Activated CD4-positive, alpha-beta T cell treated with anti-CD3 and anti-CD28 coated beads, Interleukin-2, amount 50 U/mL, for 1 hour (primary cell): ENCODE measurements around the gene RAC2.

Experiments
- DNase-seq: peaks from one replicate; pipeline ENCODE4 v3.0.0-alpha.2; 2020

RAC2 gene

GRCh38 chr22:37244114-37244921, at the start of gene RAC2:
Gene RAC2, minus strand, starts transcription at chr22:37244269. Its CDS starts 121 bp downstream, at chr22:37244148.
- peak; percentile 88 for DNase-seq

DNA sequence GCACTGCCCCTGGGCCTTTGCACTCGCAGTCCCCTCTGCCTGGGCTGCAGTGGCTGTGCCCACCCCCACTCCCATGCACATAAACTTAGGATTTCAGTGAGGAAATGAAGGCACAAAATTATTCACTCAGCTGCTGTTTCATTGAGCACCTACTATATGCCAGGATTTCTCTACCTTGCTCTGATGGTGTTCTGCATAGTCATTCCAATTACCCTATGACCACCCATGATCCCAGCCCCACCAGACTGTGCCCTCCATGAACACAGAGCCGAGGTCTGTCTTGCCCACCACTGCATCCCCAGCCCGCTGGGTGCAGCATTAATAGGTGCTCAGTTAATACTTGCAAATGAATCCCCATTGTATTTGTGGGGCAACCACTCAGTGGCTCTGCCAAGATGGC, 49.1 kb upstream of the RAC2 start:
- DNase-seq = no peak

DNA sequence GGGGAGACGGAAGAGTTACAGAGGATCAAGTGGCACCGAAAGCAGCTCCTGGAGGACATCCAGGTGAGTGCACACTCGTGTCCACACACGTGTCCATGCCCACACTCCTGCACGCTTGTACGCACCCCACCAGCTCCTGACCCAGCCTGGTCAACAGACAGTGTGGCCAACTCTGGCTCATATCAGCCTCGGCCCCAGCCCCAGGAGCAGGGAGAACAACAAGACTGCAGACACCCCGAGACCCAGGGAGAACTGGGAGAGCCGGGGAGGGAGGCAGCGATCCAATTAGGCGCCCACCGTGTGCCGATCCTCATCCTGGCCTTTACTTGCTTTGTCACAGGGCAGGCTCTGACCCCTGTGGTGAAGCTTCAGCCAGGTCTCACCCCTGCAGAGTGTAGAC, 48.6 kb upstream of the RAC2 start:
- no peak for DNase-seq

GRCh38 chr22:37291559-37292298, 47.7 kb upstream of the RAC2 start:
- no peak for DNase-seq

GRCh38 chr22:37290737-37291136, 46.7 kb upstream of the RAC2 start:
- DNase-seq = no peak

GRCh38 chr22:37289156-37289735, 45.2 kb upstream of the RAC2 start:
- DNase-seq = no peak

DNA sequence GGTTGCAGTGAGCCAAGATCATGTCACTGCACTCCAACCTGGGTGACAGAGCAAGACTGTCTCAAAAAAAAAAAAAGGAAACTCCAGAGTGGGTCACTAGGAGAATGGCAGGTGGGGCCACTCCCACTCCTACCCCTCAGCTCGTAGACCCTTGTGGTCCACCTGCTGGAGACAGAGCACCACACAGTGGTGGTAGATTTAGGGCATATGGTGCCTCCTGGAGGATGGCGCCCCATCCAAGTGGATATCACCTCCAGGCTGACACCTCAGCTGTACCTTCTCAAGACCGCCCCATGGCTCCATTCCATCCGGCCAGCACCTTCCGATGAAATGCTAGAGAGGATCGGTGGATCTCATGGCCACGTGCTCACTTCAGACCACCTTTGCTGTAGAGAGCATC, 44.5 kb upstream of the RAC2 start:
- DNase-seq = no peak

DNA sequence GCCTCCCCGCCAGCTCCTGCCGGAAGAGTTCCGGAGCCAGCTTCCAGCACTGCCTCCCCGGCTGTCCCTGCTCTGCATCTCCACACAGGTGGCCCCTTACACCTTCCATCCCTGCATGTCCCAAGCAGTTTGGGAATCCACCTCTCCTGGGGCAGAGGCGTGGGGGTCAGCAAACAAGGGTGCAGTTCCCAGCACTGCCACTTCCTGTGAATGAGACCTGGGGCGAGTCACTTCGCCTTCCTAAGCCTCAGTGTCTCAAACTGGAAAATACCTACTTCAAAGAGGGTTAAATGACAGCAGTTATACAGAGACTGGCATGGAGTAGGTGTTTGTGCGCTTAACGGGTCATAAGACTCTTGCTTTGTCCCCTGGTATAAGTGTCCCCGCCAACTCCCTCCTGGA, 43.5 kb upstream of the RAC2 start:
- no peak for DNase-seq

GRCh38 chr22:37285937-37286336, 41.9 kb upstream of the RAC2 start:
- no peak for DNase-seq

DNA sequence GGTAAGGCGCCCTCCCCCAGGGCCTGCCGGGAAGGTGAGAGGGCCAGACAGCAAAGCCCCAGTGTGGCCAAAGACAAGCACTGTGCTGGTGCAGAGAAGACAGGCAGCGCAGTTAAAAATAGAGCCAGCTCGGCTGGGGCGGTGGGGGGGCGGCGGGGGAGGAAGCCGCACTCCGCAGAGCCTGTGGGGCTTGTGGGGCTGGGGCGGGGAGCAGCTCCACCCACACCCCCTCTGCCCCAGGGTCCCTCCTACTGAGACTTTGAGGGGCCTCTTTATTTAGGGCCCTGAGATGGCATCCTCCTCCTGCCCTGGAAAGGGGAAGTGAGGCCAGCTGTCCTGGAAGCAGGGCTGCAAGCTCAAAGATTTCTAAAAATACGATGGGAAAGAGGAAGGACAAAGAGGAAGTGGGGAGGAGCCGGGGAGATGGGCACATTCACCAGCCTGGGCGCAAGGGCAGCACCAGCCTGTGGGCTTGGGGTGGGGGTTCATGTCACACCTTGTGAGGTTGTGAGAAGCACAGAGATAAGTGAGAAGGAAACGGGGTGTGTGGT, 40.8 kb upstream of the RAC2 start:
- peak; percentile 43 for DNase-seq

DNA sequence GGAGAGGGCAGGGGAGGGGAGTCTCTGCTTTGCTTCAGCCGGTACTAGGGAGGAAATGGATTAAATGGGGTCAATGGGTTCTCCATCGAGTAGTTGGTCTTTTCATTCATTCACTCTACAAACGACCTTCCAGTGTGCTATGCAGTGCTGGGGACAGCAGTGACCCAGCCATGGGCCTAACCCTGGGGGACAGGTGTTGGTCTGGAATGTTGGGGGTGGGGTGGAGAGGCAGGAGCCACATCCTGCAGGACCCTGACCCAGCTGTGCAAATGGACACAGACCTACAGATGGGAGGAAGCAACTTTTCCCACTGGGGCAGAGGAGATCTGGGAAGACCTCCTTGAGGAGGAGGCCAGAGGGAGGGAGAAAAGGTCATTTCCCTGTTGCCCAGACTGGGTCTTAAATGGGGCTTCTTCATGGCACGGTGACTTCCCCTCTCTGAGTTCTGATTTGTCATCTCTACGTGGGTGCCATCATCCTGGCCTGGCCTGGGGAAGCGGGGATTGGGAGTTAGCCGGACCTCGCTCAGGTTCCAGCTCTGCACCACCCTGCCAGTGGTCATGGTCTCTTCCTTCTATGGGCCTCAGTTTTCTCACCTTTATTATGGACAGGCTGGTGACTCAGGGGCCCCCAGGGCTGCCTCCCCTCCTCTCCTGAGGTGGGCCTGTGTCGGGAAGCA, 40.2 kb upstream of the RAC2 start:
- no peak for DNase-seq

- peak; percentile 49 for DNase-seq
Observed at GRCh38 chr22:37283393-37283937, 39.4 kb upstream of the RAC2 start.

DNA sequence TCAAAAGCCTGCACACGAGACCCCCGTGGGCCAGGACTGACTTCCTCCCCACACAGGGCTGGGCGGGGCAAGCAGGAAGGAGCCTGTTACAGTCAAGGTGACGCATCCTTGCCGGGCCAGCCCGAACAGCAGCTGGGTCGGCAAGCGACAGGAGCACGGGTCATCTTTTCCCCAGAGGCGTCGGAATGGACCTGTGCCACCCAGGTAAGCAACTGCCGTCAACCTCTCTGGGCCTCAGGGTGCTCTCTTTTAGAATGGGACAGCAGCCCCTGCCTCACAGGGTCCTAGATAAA, 38.3 kb upstream of the RAC2 start, which contains the start of gene CYTH4:
TSS of gene CYTH4 (plus strand) at position 124 of the 293 bp plus-strand sequence. CDS start at position 186, 62 bp downstream.
- peak; percentile 81 for DNase-seq

DNA sequence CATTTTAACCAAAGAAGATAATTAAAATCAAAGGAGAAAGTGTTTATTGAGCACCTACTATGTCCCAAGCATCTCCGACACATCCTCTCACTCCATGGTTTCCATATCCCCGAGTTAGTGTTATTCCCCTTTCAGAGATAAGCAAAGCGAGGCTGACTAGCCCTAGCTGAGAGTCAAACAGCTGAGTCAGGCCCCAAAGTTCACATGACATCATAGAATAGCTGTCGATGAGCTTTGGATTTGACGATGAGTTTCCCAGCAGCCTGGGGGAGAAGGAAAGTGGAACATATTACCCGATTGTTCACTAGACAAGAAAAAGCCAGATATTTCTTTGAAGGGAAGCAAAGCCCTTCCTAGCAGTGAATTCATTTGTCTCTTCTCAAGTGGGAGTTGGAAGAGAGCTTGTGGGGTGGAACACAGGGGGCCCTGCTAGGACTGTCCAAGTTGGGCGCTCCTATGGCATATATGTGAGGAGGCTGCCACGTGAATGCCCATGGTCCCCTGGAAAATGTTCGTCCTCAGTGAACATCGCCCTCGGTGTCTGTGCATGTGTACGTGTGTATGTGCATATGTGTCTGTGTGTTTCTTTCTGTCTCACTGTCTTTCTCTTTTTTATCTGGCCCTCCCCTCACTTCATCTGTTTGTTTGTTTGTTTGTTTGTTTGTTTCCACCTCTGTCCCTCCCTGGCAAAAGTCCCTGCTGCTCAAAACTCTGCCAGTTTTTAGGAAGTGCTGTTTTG, 37.7 kb upstream of the RAC2 start:
- DNase-seq = no peak

DNA sequence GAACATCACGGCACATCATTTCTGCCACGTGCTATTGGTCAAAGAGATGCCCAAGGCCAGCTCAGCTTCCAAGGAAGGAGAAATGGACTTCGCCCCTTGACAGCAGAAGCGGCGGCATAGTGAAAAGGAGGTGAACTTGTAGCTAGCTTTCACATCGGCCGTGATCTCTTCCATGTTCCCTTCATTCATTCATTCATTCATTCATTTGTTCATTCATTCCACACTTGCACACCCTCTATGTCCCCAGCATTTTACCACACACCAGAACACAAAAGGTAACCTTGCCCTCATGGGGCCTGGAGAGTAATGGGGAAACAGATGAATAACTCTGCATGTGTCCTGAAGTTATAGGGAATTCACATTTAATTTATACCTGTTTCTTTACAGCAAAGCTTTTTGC, 37.1 kb upstream of the RAC2 start:
- DNase-seq = no peak

DNA sequence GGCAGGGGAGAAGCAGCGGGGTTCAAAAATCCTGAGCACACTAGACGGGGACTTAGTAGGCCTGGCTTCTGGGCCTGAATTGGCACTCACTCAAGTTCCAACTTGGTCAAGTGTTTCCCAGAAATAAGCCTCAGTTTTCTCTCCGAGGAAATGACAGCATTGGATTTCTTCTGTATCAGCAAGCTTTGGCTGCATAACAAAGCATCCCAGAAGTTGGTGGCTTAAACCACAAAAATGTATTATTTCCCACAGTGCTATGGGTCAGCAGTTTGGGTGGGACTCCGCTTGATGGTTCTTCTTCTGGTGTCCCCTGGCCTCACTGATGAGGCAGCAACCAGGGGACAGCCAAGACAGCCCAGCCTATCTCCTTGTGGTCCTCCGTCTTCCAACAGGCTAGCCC, 36.6 kb upstream of the RAC2 start:
- DNase-seq = no peak

- DNase-seq = no peak
Observed at GRCh38 chr22:37279331-37280181, 35.5 kb upstream of the RAC2 start.

GRCh38 chr22:37278261-37278660, 34.2 kb upstream of the RAC2 start:
- DNase-seq = no peak

- DNase-seq = no peak
Observed at GRCh38 chr22:37277384-37277783, 33.3 kb upstream of the RAC2 start.

GRCh38 chr22:37276776-37277175, 32.7 kb upstream of the RAC2 start:
- DNase-seq = no peak

DNA sequence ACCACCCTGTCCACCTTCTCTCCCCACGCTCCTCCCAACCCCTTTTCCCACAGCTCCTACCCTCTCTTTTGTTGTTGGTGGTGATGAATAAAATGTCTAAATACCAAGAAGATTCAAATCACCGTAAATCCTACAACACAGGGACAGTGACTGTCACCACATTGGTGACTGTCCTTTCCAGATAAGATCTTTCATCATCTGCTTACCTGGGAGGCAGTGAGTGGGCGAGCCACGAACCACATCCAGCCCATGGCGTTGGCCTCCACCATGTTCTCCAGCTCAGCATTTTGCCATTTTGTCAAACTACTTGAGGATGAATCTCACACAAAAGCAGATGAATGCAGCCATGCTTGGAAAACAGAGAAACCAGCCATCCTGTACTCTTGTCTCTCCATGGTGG, 31.6 kb upstream of the RAC2 start:
- no peak for DNase-seq
